GM19023 (cell line): ENCODE measurements around the gene DDX6.

ENCODE experiments used
- ATAC-seq: cut with Tn5 transposase; IDR thresholded peaks from one replicate; pipeline ENCODE4 v1.9.1; 2021; ENCODE audit warnings: mild to moderate bottlenecking, moderate library complexity; ENCODE audit not compliant: unreplicated experiment

DDX6 gene

DNA sequence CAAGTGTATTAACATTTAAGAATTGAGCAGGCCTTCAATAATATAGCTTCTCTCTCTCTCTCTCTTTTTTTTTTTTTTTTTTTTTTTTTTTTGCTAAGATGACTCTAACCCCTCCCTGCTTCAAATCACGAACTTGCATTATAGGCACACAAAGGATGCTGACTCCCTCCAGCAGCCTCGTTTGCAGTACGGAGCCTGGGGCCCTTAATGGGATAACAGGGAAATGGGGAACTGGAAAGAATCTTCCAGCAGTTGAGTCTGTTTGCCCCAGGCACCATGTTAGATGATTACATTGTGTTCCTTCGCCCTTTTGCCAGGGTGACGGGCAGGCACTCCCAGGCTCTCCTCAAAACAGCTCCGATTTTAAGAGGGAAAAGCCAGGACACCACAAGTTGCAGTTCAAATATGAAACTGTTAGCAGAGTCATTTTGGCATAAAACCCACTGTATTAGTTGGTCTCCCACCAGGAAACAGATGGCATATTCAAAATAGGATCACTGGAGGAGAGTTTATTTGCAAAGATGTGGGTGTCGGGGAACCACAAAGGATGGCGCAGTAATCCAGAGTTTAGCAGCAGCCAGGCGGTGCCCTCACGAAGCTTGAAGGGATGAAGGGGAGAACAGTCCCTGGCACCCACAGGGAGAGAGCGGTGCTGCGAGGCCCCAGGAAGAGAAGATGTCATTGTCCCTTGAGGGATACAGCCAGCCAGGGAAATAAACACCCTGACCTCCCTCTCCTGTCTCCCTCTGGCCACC, 85.0 kb downstream of the DDX6 start:
- ATAC-seq, result no peak

DNA sequence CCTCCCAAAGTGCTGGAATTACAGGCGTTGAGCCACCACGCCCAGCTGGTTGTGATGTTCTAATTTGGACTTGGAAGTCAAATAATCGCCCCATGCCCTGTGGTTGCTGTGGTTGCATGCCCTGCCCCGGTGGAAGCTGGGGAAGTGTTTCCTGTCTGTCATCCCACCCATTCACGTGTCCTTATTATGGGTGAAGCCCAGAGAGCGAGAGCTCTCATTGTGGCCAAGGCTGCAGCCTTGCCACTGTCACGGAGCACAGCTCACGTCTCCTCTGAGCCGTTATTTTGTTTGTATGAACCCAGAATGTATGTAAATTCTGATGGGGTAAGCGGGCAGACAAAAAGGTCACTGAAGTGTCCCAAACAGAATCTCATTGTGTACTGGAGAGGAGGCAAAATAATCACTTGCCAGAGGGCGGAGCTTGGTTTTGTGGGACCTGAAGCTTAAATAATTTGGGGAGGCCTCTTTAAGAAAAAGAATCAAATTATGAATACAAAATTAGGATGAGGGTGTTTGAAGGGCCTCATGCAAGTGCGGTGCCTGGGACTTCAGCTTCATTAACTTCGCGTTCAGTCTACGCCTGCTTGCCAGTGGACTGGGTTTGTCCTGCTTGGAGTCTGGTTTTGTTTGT, 85.7 kb downstream of the DDX6 start:
- no peak for ATAC-seq

DNA sequence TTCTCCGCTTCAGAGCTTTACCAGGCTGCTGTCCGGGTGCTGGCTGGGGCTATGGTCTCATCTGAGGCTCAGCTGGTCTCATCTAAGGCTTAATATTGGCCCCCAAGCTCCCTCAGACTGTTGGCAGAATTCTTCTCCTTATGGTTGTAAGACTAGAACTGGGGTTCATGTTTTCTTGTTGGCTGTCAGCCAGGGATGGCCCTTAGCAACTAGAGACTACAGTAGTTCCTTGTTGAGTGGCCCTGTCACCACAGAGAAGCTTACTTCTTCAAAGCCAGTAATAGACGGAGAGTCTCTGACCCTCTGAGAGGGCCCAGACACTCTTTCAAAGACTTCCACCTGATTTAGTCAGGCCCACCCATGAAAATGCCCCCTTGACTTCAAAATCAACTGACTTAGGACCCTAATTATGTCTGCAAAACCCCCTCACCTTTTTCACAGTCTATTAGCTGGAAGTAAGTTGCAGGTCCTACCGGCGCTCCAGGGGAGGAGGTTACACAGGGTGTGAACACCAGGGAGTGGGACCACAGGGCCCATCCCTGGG, 87.3 kb downstream of the DDX6 start:
- ATAC-seq, result no peak

DNA sequence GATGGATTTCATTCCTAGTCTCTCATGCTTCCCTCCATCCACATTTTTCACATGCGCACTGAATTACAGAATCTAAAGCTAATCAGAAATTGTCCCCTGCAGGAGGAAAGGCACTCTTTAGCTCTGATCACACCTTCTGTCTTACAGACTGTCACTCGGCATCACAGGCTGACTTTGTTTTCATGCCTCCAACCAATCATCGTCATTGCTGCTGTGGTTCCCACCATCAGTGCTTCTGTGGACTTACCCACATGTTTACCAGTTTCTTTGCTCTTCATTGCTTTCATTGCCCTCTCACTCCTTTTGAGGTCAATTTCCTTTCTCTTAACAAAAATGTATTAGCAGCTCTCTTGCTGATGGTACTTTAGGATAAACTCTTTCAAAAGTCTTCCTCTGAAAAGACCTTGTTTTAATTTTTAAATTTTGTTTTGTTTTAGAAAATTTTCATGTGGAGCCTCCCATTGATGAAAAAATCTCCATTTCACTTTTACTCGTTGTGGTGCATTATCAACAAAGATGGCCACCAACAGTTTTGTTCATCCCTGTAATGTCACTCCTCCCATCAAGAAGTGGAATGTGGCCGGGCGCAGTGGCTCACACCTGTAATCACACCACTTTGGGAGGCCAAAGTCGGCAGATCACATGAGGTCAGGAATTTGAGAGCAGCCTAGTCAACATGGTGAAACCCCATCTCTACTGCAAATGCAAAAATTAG, 91.3 kb downstream of the DDX6 start:
- ATAC-seq, result no peak
